H9 (cell line): ENCODE data around the gene UBAP1. TPM values are rescaled to one million over a fixed set of nuclear protein-coding genes. Genes with fewer than 3 reads are reported as not detected.

Experiments used
- DNase-seq: peaks from one replicate; pipeline ENCODE4 v3.0.0-alpha.2; 2017
- H2AFZ ChIP-seq: one replicate; pipeline ENCODE4 v1.6.1; 2013; ENCODE audit warnings: mild to moderate bottlenecking, low read length, control low read depth, moderate library complexity
- H2AK5ac ChIP-seq: 2 replicates; pipeline ENCODE4 v1.6.1; 2013; ENCODE audit warnings: low read length, control low read depth, mixed read lengths; ENCODE audit not compliant: insufficient read length
- H2BK120ac ChIP-seq: one replicate; pipeline ENCODE4 v1.6.1; 2013; ENCODE audit warnings: low read depth, mild to moderate bottlenecking, low read length, control low read depth, inconsistent platforms; ENCODE audit not compliant: poor library complexity, severe bottlenecking
- H2BK12ac ChIP-seq: 2 replicates; pipeline ENCODE4 v1.6.1; 2013; ENCODE audit warnings: low read length, control low read depth, mixed read lengths, low read depth; ENCODE audit not compliant: insufficient read length
- H2BK15ac ChIP-seq: 2 replicates; pipeline ENCODE4 v1.6.1; 2013; ENCODE audit warnings: low read depth, low read length, control low read depth
- H2BK20ac ChIP-seq: one replicate; pipeline ENCODE4 v1.6.1; 2013; ENCODE audit warnings: low read depth, mild to moderate bottlenecking, low read length, control low read depth, inconsistent platforms; ENCODE audit not compliant: poor library complexity, severe bottlenecking
- H2BK5ac ChIP-seq: 2 replicates; pipeline ENCODE4 v1.6.1; 2013; ENCODE audit warnings: low read length, control low read depth, mixed read lengths; ENCODE audit not compliant: insufficient read length
- H3K14ac ChIP-seq: 2 replicates; pipeline ENCODE4 v1.6.1; 2013; ENCODE audit warnings: low read length, control low read depth; ENCODE audit not compliant: insufficient read depth
- H3K18ac ChIP-seq: 2 replicates; pipeline ENCODE4 v1.6.1; 2013; ENCODE audit warnings: low read depth, mild to moderate bottlenecking, mixed read lengths, low read length, control low read depth; ENCODE audit not compliant: insufficient read length
- H3K23ac ChIP-seq: 2 replicates; pipeline ENCODE4 v1.6.1; 2013; ENCODE audit warnings: low read length, control low read depth, mixed read lengths, low read depth; ENCODE audit not compliant: insufficient read length
- H3K23me2 ChIP-seq: 2 replicates; pipeline ENCODE4 v1.6.1; 2013; ENCODE audit warnings: low read depth, mild to moderate bottlenecking, mixed read lengths, low read length, control low read depth; ENCODE audit not compliant: insufficient read length, poor library complexity, severe bottlenecking
- H3K27ac ChIP-seq: 2 replicates; pipeline ENCODE4 v1.5.1; 2013; ENCODE audit warnings: low read length, control low read depth, mixed read lengths, low read depth; ENCODE audit not compliant: insufficient read length
- H3K27me3 ChIP-seq: 2 replicates; pipeline ENCODE4 v1.6.1; 2013; ENCODE audit warnings: low read length, control low read depth, inconsistent platforms; ENCODE audit not compliant: insufficient read depth
- H3K4ac ChIP-seq: 2 replicates; pipeline ENCODE4 v1.6.1; 2013; ENCODE audit warnings: low read depth, mild to moderate bottlenecking, control low read depth, inconsistent platforms, low read length, moderate library complexity
- H3K4me1 ChIP-seq: 2 replicates; pipeline ENCODE4 v1.6.1; 2013; ENCODE audit warnings: low read length, control low read depth, inconsistent platforms; ENCODE audit not compliant: insufficient read depth
- H3K4me2 ChIP-seq: 2 replicates; pipeline ENCODE4 v1.6.1; 2013; ENCODE audit warnings: low read length, control low read depth, mixed read lengths; ENCODE audit not compliant: insufficient read length, insufficient read depth
- H3K56ac ChIP-seq: 2 replicates; pipeline ENCODE4 v1.6.1; 2013; ENCODE audit warnings: low read depth, mild to moderate bottlenecking, mixed read lengths, low read length, control low read depth; ENCODE audit not compliant: insufficient read length
- H3K79me1 ChIP-seq: 2 replicates; pipeline ENCODE4 v1.6.1; 2013; ENCODE audit warnings: low read depth, mild to moderate bottlenecking, moderate library complexity, low read length, control low read depth, inconsistent platforms; ENCODE audit not compliant: insufficient read depth, poor library complexity, severe bottlenecking
- H3K79me2 ChIP-seq: 2 replicates; pipeline ENCODE4 v1.6.1; 2013; ENCODE audit warnings: low read length, control low read depth, inconsistent platforms; ENCODE audit not compliant: insufficient read depth
- H3K9ac ChIP-seq: 2 replicates; pipeline ENCODE4 v1.6.1; 2013; ENCODE audit warnings: low read length, control low read depth, mixed read lengths; ENCODE audit not compliant: insufficient read length; ENCODE audit errors: extremely low read depth
- H3K9me3 ChIP-seq: one replicate; pipeline ENCODE4 v1.6.1; 2013; ENCODE audit warnings: low read depth, low read length, inconsistent platforms; ENCODE audit not compliant: control insufficient read depth
- H3T11ph ChIP-seq: one replicate; pipeline ENCODE4 v1.6.1; 2013; ENCODE audit warnings: mild to moderate bottlenecking, low read length, control low read depth, inconsistent platforms
- H4K20me1 ChIP-seq: one replicate; pipeline ENCODE4 v1.6.1; 2013; ENCODE audit not compliant: control insufficient read depth, insufficient read length, insufficient read depth
- H4K5ac ChIP-seq: 2 replicates; pipeline ENCODE4 v1.6.1; 2013; ENCODE audit warnings: low read depth, mild to moderate bottlenecking, mixed read lengths, low read length, control low read depth; ENCODE audit not compliant: insufficient read length
- H4K8ac ChIP-seq: replicated peaks from 2 replicates; pipeline ENCODE4 v1.6.1; 2013; ENCODE audit warnings: low read length, control low read depth, mixed read lengths, low read depth; ENCODE audit not compliant: insufficient read length
- H4K91ac ChIP-seq: 2 replicates; pipeline ENCODE4 v1.6.1; 2013; ENCODE audit warnings: low read depth, mild to moderate bottlenecking, moderate library complexity, mixed read lengths, low read length, control low read depth; ENCODE audit not compliant: insufficient read length
- H3K27ac Mint-ChIP-seq, 3 experiments: 2 replicates in 2 of 3; 3 replicates in 1 of 3; pipeline ENCODE4 v1.8.0; 2020 to 2021; ENCODE audit warnings: mixed read lengths in 3 of 3, mild to moderate bottlenecking in 1 of 3, moderate library complexity in 1 of 3
- H3K27me3 Mint-ChIP-seq: 2 replicates; pipeline ENCODE4 v1.8.0; 2021; ENCODE audit warnings: low read depth, mild to moderate bottlenecking, moderate library complexity, mixed read lengths
- H3K36me3 Mint-ChIP-seq, 3 experiments: 2 replicates in 2 of 3; 3 replicates in 1 of 3; pipeline ENCODE4 v1.8.0; 2020 to 2021; ENCODE audit warnings: low read depth in 3 of 3, mixed read lengths in 3 of 3; ENCODE audit not compliant: insufficient read depth in 1 of 3
- H3K4me1 Mint-ChIP-seq, 2 experiments: 2 replicates each; pipeline ENCODE4 v1.8.0; 2020; ENCODE audit warnings: mixed read lengths in 2 of 2
- H3K4me3 Mint-ChIP-seq, 2 experiments: 2 replicates in 1 of 2; 3 replicates in 1 of 2; pipeline ENCODE4 v1.8.0; 2020 to 2021; ENCODE audit warnings: mild to moderate bottlenecking in 2 of 2, mixed read lengths in 2 of 2, moderate library complexity in 1 of 2
- H3K9me3 Mint-ChIP-seq, 2 experiments: 2 replicates in 1 of 2; 3 replicates in 1 of 2; pipeline ENCODE4 v1.8.0; 2020; ENCODE audit warnings: mild to moderate bottlenecking in 2 of 2, mixed read lengths in 2 of 2, moderate library complexity in 1 of 2
- CTCF ChIP-seq: fragments of 200-600 bp; sonication (generic); conservative IDR thresholded peaks from 3 replicates; pipeline ENCODE4 v1.8.0; 2021; ENCODE audit warnings: antibody characterized with exemption, mild to moderate bottlenecking
- WGBS: extraction: QIAGEN DNeasy Blood & Tissue Kit; methylation state at CpG from one replicate; pipeline ENCODE4 v1.1.7; 2013; ENCODE audit warnings: missing lambda C conversion rate, low lambda C conversion rate, mixed read lengths; ENCODE audit not compliant: insufficient read length; ENCODE audit errors: extremely low coverage; 5-methylcytosine and 5-hydroxymethylcytosine counted together
- total RNA-seq: library from RNA; stranded (reverse); gene quantifications from 2 replicates; pipeline ENCODE4 v1.2.1, GENCODE V29; 2021

Gene UBAP1
- total RNA-seq, 1 experiment from 2014 or later: 32.6 TPM

GRCh38 chr9:34249274-34249673 is 70.4 kb downstream of the UBAP1 start:
- H3K9me3 Mint-ChIP-seq: no peaks in the 10 kb centered on the region
- H3K23me2 ChIP-seq: no peaks in the 10 kb centered on the region
- H3K18ac ChIP-seq: no peak overlapping the region
- no peak overlapping the region for H3T11ph ChIP-seq
- no peak overlapping the region for H3K14ac ChIP-seq
- no peak overlapping the region for H2BK5ac ChIP-seq
- H3K23ac ChIP-seq: no peak overlapping the region
- no CpG with 5 or more reads among the region's 7 CpGs for WGBS
- H3K9me3 ChIP-seq: no peaks in the 10 kb centered on the region
- H3K4me2 ChIP-seq: no peak overlapping the region
- no peaks in the 10 kb centered on the region for H3K27me3 ChIP-seq
- H3K79me1 ChIP-seq: no peaks in the 10 kb centered on the region
- H2BK120ac ChIP-seq: no peak overlapping the region
- H2BK12ac ChIP-seq: no peak overlapping the region
- H2BK15ac ChIP-seq: no peak overlapping the region
- H3K36me3 Mint-ChIP-seq: peaks cover 7 to 44% (median 35%) of the 10 kb centered on the region in 3 experiments; a peak in 6 of 7 replicates
- H2BK20ac ChIP-seq: no peak overlapping the region
- peaks cover 2% of the 10 kb centered on the region for H4K20me1 ChIP-seq
- H3K4me3 Mint-ChIP-seq: no peak overlapping the region
- H3K27me3 Mint-ChIP-seq: no peaks in the 10 kb centered on the region
- no peak overlapping the region for H3K9ac ChIP-seq
- H3K4me1 Mint-ChIP-seq: no peaks in the 10 kb centered on the region
- no peak overlapping the region for H4K91ac ChIP-seq
- H3K79me2 ChIP-seq: 0 out of 2 replicates have a peak, but pooled peaks cover 2% of the 10 kb centered on the region
- H4K5ac ChIP-seq: no peak overlapping the region
- no peak overlapping the region for H4K8ac ChIP-seq
- DNase-seq: no peak
- TF ChIP-seq CTCF: no peak
- H2AK5ac ChIP-seq: no peak overlapping the region
- no peak overlapping the region for H3K56ac ChIP-seq
- H3K4ac ChIP-seq: no peak overlapping the region
- no peak overlapping the region for H3K27ac ChIP-seq
- H3K27ac Mint-ChIP-seq: peak overlapping the region in 2 of 3 experiments; percentile 82 to 92; a peak in 5 of 7 replicates
- no peaks in the 10 kb centered on the region for H3K4me1 ChIP-seq
- H2AFZ ChIP-seq: no peak overlapping the region
